ENCODE measurements around the gene NKAIN1. TPM values are rescaled to one million over a fixed set of nuclear protein-coding genes. Genes with fewer than 3 reads are reported as not detected.

Gene NKAIN1
- total RNA-seq, 1 donor from 2014 or later = not detected

GRCh38 chr1:31219489-31219888 lies 20.2 kb downstream of the NKAIN1 start:
- peak; percentile 13 for FAIRE-seq
- Histone ChIP-seq H3K27me3 (ENCODE audit: control insufficient read depth, insufficient read depth, low read length) (no peaks in the 10 kb centered on the region), H3K4me3 (ENCODE audit: low read depth, low read length) (no peak overlapping the region), H3K36me3 (ENCODE audit: control insufficient read depth, insufficient read depth, low read length) (no peaks in the 10 kb centered on the region)
- TF ChIP-seq CTCF (IDR thresholded peaks at IDR 0.05; ENCODE audit: insufficient read depth, low read length, severe bottlenecking) = no peak
- no peak for DNase-seq (ENCODE audit: low read depth)

- FAIRE-seq (no peak), DNase-seq (ENCODE audit: low read depth) (no peak)
- no peaks in the 10 kb centered on the region for H3K36me3 ChIP-seq (ENCODE audit: control insufficient read depth, insufficient read depth, low read length)
- H3K4me3 ChIP-seq (ENCODE audit: low read depth, low read length) = no peak overlapping the region
- TF ChIP-seq CTCF (IDR thresholded peaks at IDR 0.05; ENCODE audit: insufficient read depth, low read length, severe bottlenecking) = no peak
- H3K27me3 ChIP-seq (ENCODE audit: control insufficient read depth, insufficient read depth, low read length) = no peaks in the 10 kb centered on the region
Measured at GRCh38 chr1:31218705-31219104, 21.0 kb downstream of the NKAIN1 start.

GRCh38 chr1:31216016-31216415 lies 23.7 kb downstream of the NKAIN1 start:
- DNase-seq (ENCODE audit: low read depth) (peak; percentile 56), FAIRE-seq (no peak)
- H3K36me3 ChIP-seq (ENCODE audit: control insufficient read depth, insufficient read depth, low read length) = no peaks in the 10 kb centered on the region
- no peak for TF ChIP-seq CTCF (IDR thresholded peaks at IDR 0.05; ENCODE audit: insufficient read depth, low read length, severe bottlenecking)
- no peaks in the 10 kb centered on the region for H3K27me3 ChIP-seq (ENCODE audit: control insufficient read depth, insufficient read depth, low read length)
- H3K4me3 ChIP-seq (ENCODE audit: low read depth, low read length) = no peak overlapping the region

- DNase-seq (ENCODE audit: low read depth) (no peak), FAIRE-seq (no peak)
- no peaks in the 10 kb centered on the region for H3K36me3 ChIP-seq (ENCODE audit: control insufficient read depth, insufficient read depth, low read length)
- no peak for TF ChIP-seq CTCF (IDR thresholded peaks at IDR 0.05; ENCODE audit: insufficient read depth, low read length, severe bottlenecking)
- no peak overlapping the region for H3K4me3 ChIP-seq (ENCODE audit: low read depth, low read length)
- no peaks in the 10 kb centered on the region for H3K27me3 ChIP-seq (ENCODE audit: control insufficient read depth, insufficient read depth, low read length)
Measured at GRCh38 chr1:31215065-31215570, 24.6 kb downstream of the NKAIN1 start.

GRCh38 chr1:31214316-31215064 lies 25.2 kb downstream of the NKAIN1 start:
- Histone ChIP-seq H3K36me3 (ENCODE audit: control insufficient read depth, insufficient read depth, low read length) (no peaks in the 10 kb centered on the region), H3K4me3 (ENCODE audit: low read depth, low read length) (no peak overlapping the region), H3K27me3 (ENCODE audit: control insufficient read depth, insufficient read depth, low read length) (no peaks in the 10 kb centered on the region)
- DNase-seq (ENCODE audit: low read depth) (no peak), FAIRE-seq (no peak)
- peak; percentile 5 for TF ChIP-seq CTCF (IDR thresholded peaks at IDR 0.05; ENCODE audit: insufficient read depth, low read length, severe bottlenecking)

Data from bronchial epithelial cell (primary cell).